Panc1 (cell line): Measurements from ENCODE around the gene PPP1R15A. TPM values are rescaled to one million over a fixed set of nuclear protein-coding genes. Genes with fewer than 3 reads are reported as not detected.

Experiments used
- total RNA-seq: library from RNA; stranded (reverse); gene quantifications from one replicate; pipeline ENCODE4 v1.2.1, GENCODE V29; 2021; ENCODE audit not compliant: unreplicated experiment

Gene PPP1R15A
- total RNA-seq, 1 experiment from 2014 or later, result 27.1 TPM

Other genes starting within 250 kb of the PPP1R15A start
- 7.4 TPM for gene DBP, start 235.0 kb upstream of the PPP1R15A start, total RNA-seq
- gene CA11, start 226.2 kb upstream of the PPP1R15A start, total RNA-seq, result 12.6 TPM
- 0.23 TPM for gene NTN5, start 199.4 kb upstream of the PPP1R15A start, total RNA-seq
- gene FUT2, start 176.4 kb upstream of the PPP1R15A start, total RNA-seq, result 0.08 TPM
- 3.3 TPM for gene MAMSTR, start 152.7 kb upstream of the PPP1R15A start, total RNA-seq
- 0.41 TPM for gene RASIP1, start 131.8 kb upstream of the PPP1R15A start, total RNA-seq
- gene IZUMO1, start 125.5 kb upstream of the PPP1R15A start, total RNA-seq, result not detected
- gene FUT1, start 119.8 kb upstream of the PPP1R15A start, total RNA-seq, result 0.13 TPM
- gene FGF21, start 116.9 kb upstream of the PPP1R15A start, total RNA-seq, result not detected
- 34.6 TPM for gene BCAT2, start 61.4 kb upstream of the PPP1R15A start, total RNA-seq
- gene HSD17B14, start 35.9 kb upstream of the PPP1R15A start, total RNA-seq, result 20.8 TPM
- 4.2 TPM for gene PLEKHA4, start 3.8 kb upstream of the PPP1R15A start, total RNA-seq
- 0.15 TPM for gene TULP2, start 26.3 kb downstream of the PPP1R15A start, total RNA-seq
- gene NUCB1, start 27.9 kb downstream of the PPP1R15A start, total RNA-seq, result 102 TPM
- 0.85 TPM for gene DHDH, start 61.3 kb downstream of the PPP1R15A start, total RNA-seq
- gene BAX, start 82.5 kb downstream of the PPP1R15A start, total RNA-seq, result 100 TPM
- gene FTL, start 92.9 kb downstream of the PPP1R15A start, total RNA-seq, result 1,332 TPM
- gene GYS1, start 120.9 kb downstream of the PPP1R15A start, total RNA-seq, result 20.2 TPM
- gene RUVBL2, start 121.5 kb downstream of the PPP1R15A start, total RNA-seq, result 170 TPM
- gene LHB, start 144.7 kb downstream of the PPP1R15A start, total RNA-seq, result 0.39 TPM
- gene CGB3, start 151.9 kb downstream of the PPP1R15A start, total RNA-seq, result not detected
- not detected for gene CGB2, start 159.5 kb downstream of the PPP1R15A start, total RNA-seq
- not detected for gene CGB1, start 164.5 kb downstream of the PPP1R15A start, total RNA-seq
- gene CGB5, start 171.4 kb downstream of the PPP1R15A start, total RNA-seq, result not detected
- gene CGB8, start 176.7 kb downstream of the PPP1R15A start, total RNA-seq, result not detected
- 0.95 TPM for gene CGB7, start 185.3 kb downstream of the PPP1R15A start, total RNA-seq
- 0.39 TPM for gene NTF4, start 192.4 kb downstream of the PPP1R15A start, total RNA-seq
- gene KCNA7, start 200.3 kb downstream of the PPP1R15A start, total RNA-seq, result 0.03 TPM
- gene SNRNP70, start 213.0 kb downstream of the PPP1R15A start, total RNA-seq, result 180 TPM
- 6.4 TPM for gene LIN7B, start 241.9 kb downstream of the PPP1R15A start, total RNA-seq
- gene C19orf73, start 246.7 kb downstream of the PPP1R15A start, total RNA-seq, result 1.4 TPM
- gene PPFIA3, start 247.1 kb downstream of the PPP1R15A start, total RNA-seq, result 21.7 TPM